Peyer's patch (tissue), 4 donors: ENCODE measurements around the gene OR52K1. TPM values are rescaled to one million over a fixed set of nuclear protein-coding genes. Genes with fewer than 3 reads are reported as not detected.

Experiments
- DNase-seq, 3 donors: peaks; one replicate each; pipeline ENCODE4 v3.0.0-alpha.2; 2017 to 2019
- H3K27ac ChIP-seq, 4 donors: fragments of 200-600 bp; sonication (generic); one replicate each; pipeline ENCODE4 v1.5.1; 2016 to 2019
- H3K27me3 ChIP-seq, 2 donors: fragments of 200-600 bp; sonication (generic); one replicate each; pipeline ENCODE4 v1.5.1; 2019
- H3K36me3 ChIP-seq, 3 donors: fragments of 200-600 bp; sonication (generic); one replicate each; pipeline ENCODE4 v1.5.1; 2016 to 2019
- H3K4me1 ChIP-seq, 4 donors: fragments of 200-600 bp; sonication (generic); one replicate each; pipeline ENCODE4 v1.5.1; 2016 to 2019
- H3K4me3 ChIP-seq, 4 donors: fragments of 200-600 bp; sonication (generic); 1 replicate in 3 of 4; 2 replicates in 1 of 4; pipeline ENCODE4 v1.5.1; 2016 to 2019; ENCODE audit warnings: mild to moderate bottlenecking in 1 of 4
- H3K9me3 ChIP-seq, 4 donors: fragments of 200-600 bp; sonication (generic); one replicate each; pipeline ENCODE4 v1.5.1; 2016 to 2019; ENCODE audit warnings: mild to moderate bottlenecking in 1 of 4
- CTCF ChIP-seq, 6 experiments: fragments of 450-650 bp in 4 of 6; fragments of 200-600 bp in 2 of 6; sonication (generic) in 1 of 6; IDR thresholded peaks; one replicate each; pipeline ENCODE4 v1.5.1; 2017 to 2019; ENCODE audit warnings: antibody characterized with exemption in 6 of 6, mild to moderate bottlenecking in 3 of 6, moderate library complexity in 1 of 6
- POLR2A ChIP-seq, 2 donors: fragments of 450-650 bp; IDR thresholded peaks; one replicate each; pipeline ENCODE4 v1.5.1; 2017; ENCODE audit warnings: antibody characterized with exemption in 2 of 2, mild to moderate bottlenecking in 2 of 2, moderate library complexity in 2 of 2
- total RNA-seq, 4 donors: library from RNA; depleted of rRNA; stranded (reverse); fragments of >200 nt; gene quantifications; one replicate each; pipeline ENCODE4 v1.1.0, GENCODE V29; 2016

Gene OR52K1
- total RNA-seq, 4 donors from 2014 or later, result not detected

GRCh38 chr11:4453118-4453517, 29.3 kb upstream of the OR52K1 start:
- Histone ChIP-seq H3K4me3 (no peak overlapping the region), H3K27ac (no peak overlapping the region), H3K36me3 (no peaks in the 10 kb centered on the region), H3K4me1 (no peaks in the 10 kb centered on the region), H3K9me3 (no peaks in the 10 kb centered on the region), H3K27me3 (no peaks in the 10 kb centered on the region)
- no peak for TF ChIP-seq POLR2A (IDR thresholded peaks at IDR 0.05)
- DNase-seq, result no peak

- no peaks in the 10 kb centered on the region for H3K36me3 ChIP-seq
- no peaks in the 10 kb centered on the region for H3K9me3 ChIP-seq
- no peak overlapping the region for H3K4me3 ChIP-seq
- no peaks in the 10 kb centered on the region for H3K4me1 ChIP-seq
- no peaks in the 10 kb centered on the region for H3K27me3 ChIP-seq
- DNase-seq, result no peak
- no peak for TF ChIP-seq POLR2A (IDR thresholded peaks at IDR 0.05)
- TF ChIP-seq CTCF (IDR thresholded peaks at IDR 0.05), result no peak
- no peak overlapping the region for H3K27ac ChIP-seq
These were observed 28.4 kb upstream of the OR52K1 start for GRCh38 chr11:4454021-4454420.

GRCh38 chr11:4455419-4455818, 27.0 kb upstream of the OR52K1 start:
- H3K9me3 ChIP-seq, result no peaks in the 10 kb centered on the region
- no peak overlapping the region for H3K27ac ChIP-seq
- no peak overlapping the region for H3K4me3 ChIP-seq
- TF ChIP-seq CTCF (IDR thresholded peaks at IDR 0.05) (no peak), POLR2A (IDR thresholded peaks at IDR 0.05) (no peak)
- DNase-seq, result no peak
- no peaks in the 10 kb centered on the region for H3K27me3 ChIP-seq
- H3K4me1 ChIP-seq, result no peaks in the 10 kb centered on the region
- H3K36me3 ChIP-seq, result no peaks in the 10 kb centered on the region

- Histone ChIP-seq H3K9me3 (no peaks in the 10 kb centered on the region), H3K27me3 (no peaks in the 10 kb centered on the region), H3K27ac (no peak overlapping the region), H3K4me1 (no peaks in the 10 kb centered on the region), H3K36me3 (no peaks in the 10 kb centered on the region), H3K4me3 (no peak overlapping the region)
- TF ChIP-seq POLR2A (IDR thresholded peaks at IDR 0.05), result no peak
- no peak for TF ChIP-seq CTCF (IDR thresholded peaks at IDR 0.05)
- DNase-seq, result peak in 2 of 3 donors; percentile 17 to 49
These were observed 22.9 kb upstream of the OR52K1 start for GRCh38 chr11:4459500-4459899.

- no peaks in the 10 kb centered on the region for H3K36me3 ChIP-seq
- H3K4me1 ChIP-seq, result no peaks in the 10 kb centered on the region
- TF ChIP-seq CTCF (IDR thresholded peaks at IDR 0.05) (no peak), POLR2A (IDR thresholded peaks at IDR 0.05) (no peak)
- no peak overlapping the region for H3K4me3 ChIP-seq
- no peak overlapping the region for H3K27ac ChIP-seq
- H3K9me3 ChIP-seq, result no peaks in the 10 kb centered on the region
- no peak for DNase-seq
- no peaks in the 10 kb centered on the region for H3K27me3 ChIP-seq
These were observed 22.3 kb upstream of the OR52K1 start for GRCh38 chr11:4460151-4460550.

GRCh38 chr11:4464216-4465159, 18.0 kb upstream of the OR52K1 start:
- no peaks in the 10 kb centered on the region for H3K27me3 ChIP-seq
- H3K36me3 ChIP-seq, result no peaks in the 10 kb centered on the region
- TF ChIP-seq POLR2A (IDR thresholded peaks at IDR 0.05) (no peak), CTCF (IDR thresholded peaks at IDR 0.05) (no peak)
- DNase-seq, result no peak
- no peaks in the 10 kb centered on the region for H3K4me1 ChIP-seq
- H3K4me3 ChIP-seq, result no peak overlapping the region
- no peaks in the 10 kb centered on the region for H3K9me3 ChIP-seq
- H3K27ac ChIP-seq, result no peak overlapping the region
